Transverse colon (tissue), 3 donors: Measurements from ENCODE around the gene FGD5.

Experiments used
- POLR2A ChIP-seq: fragments of 450-650 bp; IDR thresholded peaks from one replicate; pipeline ENCODE4 v1.6.1; 2016; ENCODE audit warnings: antibody characterized with exemption, mild to moderate bottlenecking, moderate library complexity
- POLR2AphosphoS5 ChIP-seq, 3 donors: sonication (generic); formaldehyde crosslinking; IDR thresholded peaks; one replicate each; pipeline ENCODE4 v1.6.1; 2016; ENCODE audit warnings: antibody characterized with exemption in 3 of 3

GRCh38 chr3:14884665-14885064 is 65.9 kb downstream of the FGD5 start:
- no peak for TF ChIP-seq POLR2A
- TF ChIP-seq POLR2AphosphoS5 (IDR thresholded peaks at IDR 0.05): no peak
